HL-60 (cell line): Measurements from ENCODE around the gene PAOX.

ENCODE experiments used
- DNase-seq, 2 experiments: peaks; one replicate each; pipeline ENCODE4 v3.0.0-alpha.2; 2010 to 2020; ENCODE audit warnings: low read depth in 1 of 2, low spot score in 1 of 2
- H3K27ac ChIP-seq: fragments of 250-450 bp; sonication (Bioruptor Pico); replicated peaks from 2 replicates; pipeline ENCODE4 v1.5.1; 2020; ENCODE audit warnings: mild to moderate bottlenecking, moderate library complexity
- H3K27me3 ChIP-seq: fragments of 250-450 bp; sonication (Bioruptor Pico); 2 replicates; pipeline ENCODE4 v1.5.1; 2021; ENCODE audit warnings: mild to moderate bottlenecking, moderate library complexity; ENCODE audit not compliant: insufficient read depth, poor library complexity, severe bottlenecking
- H3K4me3 ChIP-seq: replicated peaks from 2 replicates; pipeline ENCODE4 v1.5.1; 2011; ENCODE audit warnings: mild to moderate bottlenecking, control low read depth, low read length; ENCODE audit not compliant: insufficient read depth
- CTCF ChIP-seq: IDR thresholded peaks from one replicate; pipeline ENCODE4 v1.5.1; 2011; ENCODE audit warnings: low read length, control low read depth, inconsistent platforms; ENCODE audit not compliant: insufficient read depth
- GABPA ChIP-seq: IDR thresholded peaks from 2 replicates; pipeline ENCODE4 v1.6.1; 2012; ENCODE audit warnings: low read depth
- POLR2AphosphoS5 ChIP-seq: IDR thresholded peaks from 2 replicates; pipeline ENCODE4 v1.6.1; 2012; ENCODE audit warnings: low read depth
- REST ChIP-seq: IDR thresholded peaks from 2 replicates; pipeline ENCODE4 v1.6.1; 2012; ENCODE audit warnings: low read depth; ENCODE audit not compliant: insufficient replicate concordance
- SPI1 ChIP-seq: IDR thresholded peaks from 2 replicates; pipeline ENCODE4 v1.6.1; 2012; ENCODE audit warnings: low read depth, mild to moderate bottlenecking, borderline replicate concordance

The PAOX gene

GRCh38 chr10:133339708-133340380 is 39.2 kb upstream of the PAOX start:
- Histone ChIP-seq H3K27ac (no peak overlapping the region), H3K4me3 (no peak overlapping the region), H3K27me3 (peaks cover 23% of the 10 kb centered on the region)
- TF ChIP-seq CTCF (no peak), GABPA (no peak), POLR2AphosphoS5 (no peak), REST (no peak), SPI1 (no peak)
- no peak for DNase-seq

- no peak for DNase-seq
- Histone ChIP-seq H3K27me3 (peaks cover 6% of the 10 kb centered on the region), H3K4me3 (no peak overlapping the region), H3K27ac (no peak overlapping the region)
- no peak for TF ChIP-seq REST
- TF ChIP-seq SPI1, result no peak
- TF ChIP-seq POLR2AphosphoS5, result no peak
- no peak for TF ChIP-seq GABPA
- TF ChIP-seq CTCF, result no peak
These were observed 37.1 kb upstream of the PAOX start for GRCh38 chr10:133341983-133342382.

- TF ChIP-seq CTCF, result no peak
- no peak for TF ChIP-seq SPI1
- no peak for TF ChIP-seq REST
- TF ChIP-seq GABPA, result no peak
- TF ChIP-seq POLR2AphosphoS5, result no peak
- H3K27me3 ChIP-seq, result no peaks in the 10 kb centered on the region
- H3K27ac ChIP-seq, result no peak overlapping the region
- no peak for DNase-seq
- H3K4me3 ChIP-seq, result no peak overlapping the region
These were observed 36.1 kb upstream of the PAOX start for GRCh38 chr10:133342942-133343341.
